ENCODE data around the gene P3H3. TPM values are rescaled to one million over a fixed set of nuclear protein-coding genes. Genes with fewer than 3 reads are reported as not detected.

The P3H3 gene
- total and polyA plus RNA-seq, 2 donors (not counting 3 experiments of a cell fraction or from before 2014, with no cell fraction given) = 75.9 to 76.5 TPM

DNA sequence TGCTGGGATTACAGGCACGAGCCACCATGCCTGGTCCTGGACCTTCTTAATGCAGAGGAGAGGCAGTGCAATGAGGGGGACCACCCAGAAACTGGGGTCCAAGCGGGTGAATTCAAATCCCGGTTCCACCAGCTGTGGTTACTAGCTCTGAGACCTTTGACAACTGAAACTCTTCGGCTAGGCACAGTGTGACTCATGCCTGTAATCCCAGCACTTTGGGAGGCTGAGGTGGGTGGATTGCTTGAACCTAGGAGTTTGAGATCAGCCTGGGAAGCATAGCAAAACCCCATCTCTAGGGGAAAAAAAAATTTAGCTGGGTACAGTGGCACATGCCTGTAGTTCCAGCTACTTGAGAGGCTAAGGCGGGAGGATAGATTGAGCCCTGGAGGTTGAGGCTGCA, 43.9 kb upstream of the P3H3 start:
- Histone ChIP-seq H3K4me2 (ENCODE audit: insufficient read depth, low read length) (no peak overlapping the region), H3K9me1 (replicated peaks; ENCODE audit: control insufficient read depth, extremely low read depth, insufficient read depth, low read length) (no peaks in the 10 kb centered on the region), H3K4me1 (ENCODE audit: control insufficient read depth, extremely low read depth, insufficient read depth, low read length) (no peaks in the 10 kb centered on the region), H3K79me2 (ENCODE audit: control insufficient read depth, insufficient read depth, low read length) (no peaks in the 10 kb centered on the region), H4K20me1 (replicated peaks; ENCODE audit: control insufficient read depth, extremely low read depth, insufficient read depth, low read length) (no peaks in the 10 kb centered on the region), H3K36me3 (ENCODE audit: control insufficient read depth in 2 of 2, extremely low read depth in 1 of 2, insufficient read depth in 2 of 2, low read length in 2 of 2) (no peaks in the 10 kb centered on the region), H2AFZ (ENCODE audit: low read depth, low read length) (no peak overlapping the region), H3K9ac (replicated peaks; ENCODE audit: extremely low read depth, insufficient read depth, low read length) (no peak overlapping the region), H3K27me3 (ENCODE audit: control insufficient read depth in 2 of 2, insufficient read depth in 2 of 2, low read length in 2 of 2) (peaks cover 0 to 2% of the 10 kb centered on the region in 2 experiments), H3K9me3 (replicated peaks; ENCODE audit: control insufficient read depth, insufficient read depth, low read length) (no peaks in the 10 kb centered on the region), H3K27ac (ENCODE audit: insufficient read depth, low read depth, low read length) (no peak overlapping the region), H3K4me3 (replicated peaks in 1 of 3; ENCODE audit: insufficient read depth in 1 of 3, low read depth in 1 of 3, low read length in 3 of 3) (no peak overlapping the region)
- no peak for DNase-seq (ENCODE audit: low read depth, low spot score)
- no TSS peak for BruUV-seq (replicated peaks)
- dilution Hi-C loops (cut with MboI; ENCODE audit: extremely low pct_ligation_motif_present, low sequenced_read_pairs) = no loop called here
- intact Hi-C loops (cut with micrococcal nuclease) = no loop called here
- CTCF ChIA-PET = interaction anchor here (1.5 to 9.5 kb wide), 2 partner anchors 17 to 30 kb away, joined by 7 to 107 read pairs; partner anchors contain the start of gene MLF2
- FAIRE-seq = no peak
- no peak for TF ChIP-seq GATA2 (IDR thresholded peaks at IDR 0.05; ENCODE audit: insufficient read depth, insufficient read length, low read depth, low read length)
- TF ChIP-seq, protein P1, sequence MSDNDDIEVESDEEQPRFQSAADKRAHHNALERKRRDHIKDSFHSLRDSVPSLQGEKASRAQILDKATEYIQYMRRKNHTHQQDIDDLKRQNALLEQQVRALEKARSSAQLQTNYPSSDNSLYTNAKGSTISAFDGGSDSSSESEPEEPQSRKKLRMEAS (IDR thresholded peaks at IDR 0.05; ENCODE audit: insufficient read depth, insufficient read length) = no peak
- TF ChIP-seq, protein P2, sequence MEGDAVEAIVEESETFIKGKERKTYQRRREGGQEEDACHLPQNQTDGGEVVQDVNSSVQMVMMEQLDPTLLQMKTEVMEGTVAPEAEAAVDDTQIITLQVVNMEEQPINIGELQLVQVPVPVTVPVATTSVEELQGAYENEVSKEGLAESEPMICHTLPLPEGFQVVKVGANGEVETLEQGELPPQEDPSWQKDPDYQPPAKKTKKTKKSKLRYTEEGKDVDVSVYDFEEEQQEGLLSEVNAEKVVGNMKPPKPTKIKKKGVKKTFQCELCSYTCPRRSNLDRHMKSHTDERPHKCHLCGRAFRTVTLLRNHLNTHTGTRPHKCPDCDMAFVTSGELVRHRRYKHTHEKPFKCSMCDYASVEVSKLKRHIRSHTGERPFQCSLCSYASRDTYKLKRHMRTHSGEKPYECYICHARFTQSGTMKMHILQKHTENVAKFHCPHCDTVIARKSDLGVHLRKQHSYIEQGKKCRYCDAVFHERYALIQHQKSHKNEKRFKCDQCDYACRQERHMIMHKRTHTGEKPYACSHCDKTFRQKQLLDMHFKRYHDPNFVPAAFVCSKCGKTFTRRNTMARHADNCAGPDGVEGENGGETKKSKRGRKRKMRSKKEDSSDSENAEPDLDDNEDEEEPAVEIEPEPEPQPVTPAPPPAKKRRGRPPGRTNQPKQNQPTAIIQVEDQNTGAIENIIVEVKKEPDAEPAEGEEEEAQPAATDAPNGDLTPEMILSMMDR (IDR thresholded peaks at IDR 0.05; ENCODE audit: extremely low read depth in 1 of 2, insufficient read depth in 1 of 2, low read depth in 1 of 2, low read length in 2 of 2) = no peak
- TF ChIP-seq POLR2A (IDR thresholded peaks at IDR 0.05; ENCODE audit: low read depth, low read length) = no peak
- TF ChIP-seq EZH2 (IDR thresholded peaks at IDR 0.05; ENCODE audit: borderline replicate concordance, low read depth, low read length, severe bottlenecking) = no peak
- TF ChIP-seq MYC (IDR thresholded peaks at IDR 0.05; ENCODE audit: low read depth, low read length) = no peak
- no peak for TF ChIP-seq JUN (IDR thresholded peaks at IDR 0.05; ENCODE audit: borderline replicate concordance, insufficient read depth, insufficient read length, low read depth)
- TF ChIP-seq POLR2AphosphoS5 (IDR thresholded peaks at IDR 0.05; ENCODE audit: insufficient read depth, low read depth, low read length) = no peak
- no peak for TF ChIP-seq FOS (IDR thresholded peaks at IDR 0.05; ENCODE audit: borderline replicate concordance, insufficient read depth, low read length)
- POLR2A ChIA-PET = no interaction called here

Measured in endothelial cell of umbilical vein (primary cell).